Stomach (tissue), 4 donors: ENCODE data around the gene MYO1B.

ENCODE experiments used
- CTCF ChIP-seq, 7 experiments: fragments of 450-650 bp in 4 of 7; fragments of 200-600 bp in 3 of 7; sonication (generic) in 3 of 7; IDR thresholded peaks; one replicate each; pipeline ENCODE4 v1.5.1; 2016 to 2019; ENCODE audit warnings: antibody characterized with exemption in 7 of 7, control low read depth in 2 of 7, mild to moderate bottlenecking in 1 of 7
- POLR2A ChIP-seq, 4 donors: fragments of 450-650 bp; IDR thresholded peaks; one replicate each; pipeline ENCODE4 v1.6.1; 2016; ENCODE audit warnings: antibody characterized with exemption in 4 of 4, control low read depth in 2 of 4, mild to moderate bottlenecking in 1 of 4, moderate library complexity in 1 of 4
- POLR2AphosphoS5 ChIP-seq, 3 donors: sonication (generic); formaldehyde crosslinking; IDR thresholded peaks; one replicate each; pipeline ENCODE4 v1.6.1; 2016; ENCODE audit warnings: antibody characterized with exemption in 3 of 3

- TF ChIP-seq CTCF (IDR thresholded peaks at IDR 0.05) (no peak), POLR2AphosphoS5 (IDR thresholded peaks at IDR 0.05) (no peak), POLR2A (IDR thresholded peaks at IDR 0.05) (no peak)
Measured at GRCh38 chr2:191386938-191387536, 141.8 kb downstream of the MYO1B start.
